OCI-LY7 (cell line): Measurements from ENCODE around the gene FLOT2. TPM values are rescaled to one million over a fixed set of nuclear protein-coding genes. Genes with fewer than 3 reads are reported as not detected.
A peak's percentile ranks its signal among the peaks of the same experiment; 100 is the strongest.

Experiments used
- BruUV-seq: library from RNA; stranded (reverse); fragments of 400-500 nt; replicated peaks from 2 replicates; lab custom pipeline; 2021; lab: Mats Ljungman, UMichigan
- CTCF ChIA-PET: fragments of 300-600 bp; sonication (Branson Sonifier 250); formaldehyde crosslinking; loops from one replicate; lab custom pipeline; 2022; ENCODE audit warnings: antibody characterized with exemption; ENCODE audit not compliant: unreplicated experiment; lab: Charles Lee
- POLR2A ChIA-PET: fragments of 300-600 bp; sonication (Branson Sonifier 250); formaldehyde crosslinking; loops from one replicate; lab custom pipeline; 2022; ENCODE audit warnings: antibody characterized with exemption; lab: Charles Lee
- DNase-seq: peaks from one replicate; pipeline ENCODE4 v3.0.0-alpha.2; 2015; ENCODE audit warnings: low spot score
- H2AFZ ChIP-seq: fragments of 200-600 bp; sonication (generic), shearing (Covaris generic); 2 replicates; pipeline ENCODE4 v1.6.1; 2014; ENCODE audit warnings: mild to moderate bottlenecking, antibody characterized with exemption, low read length, moderate library complexity
- H3K27ac ChIP-seq: fragments of 200-600 bp; sonication (generic); 2 replicates; pipeline ENCODE4 v1.5.1; 2014; ENCODE audit warnings: mixed run types, low read depth, mild to moderate bottlenecking, moderate library complexity, low read length, inconsistent platforms; ENCODE audit not compliant: poor library complexity, severe bottlenecking
- H3K36me3 ChIP-seq: fragments of 200-600 bp; sonication (generic); 2 replicates; pipeline ENCODE4 v1.6.1; 2014; ENCODE audit warnings: mild to moderate bottlenecking, antibody characterized with exemption, low read length, moderate library complexity, mixed read lengths; ENCODE audit not compliant: insufficient read depth
- H3K4me1 ChIP-seq: fragments of 200-600 bp; sonication (generic); 2 replicates; pipeline ENCODE4 v1.5.1; 2014; ENCODE audit warnings: mild to moderate bottlenecking, low read length; ENCODE audit not compliant: insufficient read depth, poor library complexity, severe bottlenecking
- H3K4me2 ChIP-seq: fragments of 200-600 bp; sonication (generic); 2 replicates; pipeline ENCODE4 v1.6.1; 2014; ENCODE audit warnings: mild to moderate bottlenecking, low read length
- H3K4me3 ChIP-seq: fragments of 200-600 bp; sonication (generic); 2 replicates; pipeline ENCODE4 v1.5.1; 2014; ENCODE audit warnings: mild to moderate bottlenecking, low read depth, low read length; ENCODE audit not compliant: poor library complexity, severe bottlenecking
- H3K79me2 ChIP-seq: fragments of 200-600 bp; sonication (generic); 2 replicates; pipeline ENCODE4 v1.6.1; 2016; ENCODE audit warnings: low read depth, mild to moderate bottlenecking, low read length, moderate library complexity, mixed read lengths; ENCODE audit not compliant: insufficient read depth
- H3K9me2 ChIP-seq: fragments of 200-600 bp; sonication (generic); 2 replicates; pipeline ENCODE4 v1.6.1; 2016; ENCODE audit warnings: mild to moderate bottlenecking, low read length, mixed read lengths; ENCODE audit not compliant: insufficient read depth
- H3K9me3 ChIP-seq: fragments of 200-600 bp; sonication (generic); 2 replicates; pipeline ENCODE4 v1.6.1; 2014; ENCODE audit warnings: mild to moderate bottlenecking, mixed run types, low read length, mixed read lengths
- H4K20me1 ChIP-seq: fragments of 200-600 bp; sonication (generic); 2 replicates; pipeline ENCODE4 v1.6.1; 2014; ENCODE audit warnings: mild to moderate bottlenecking, antibody characterized with exemption, low read length, moderate library complexity, mixed read lengths; ENCODE audit not compliant: insufficient read depth
- CTCF ChIP-seq: fragments of 200-600 bp; sonication (generic); conservative IDR thresholded peaks from 2 replicates; pipeline ENCODE4 v1.5.1; 2014; ENCODE audit warnings: mild to moderate bottlenecking, antibody characterized with exemption, low read length, moderate library complexity, mixed read lengths
- EZH2phosphoT487 ChIP-seq: fragments of 200-600 bp; sonication (generic); IDR thresholded peaks from 2 replicates; pipeline ENCODE4 v1.6.1; 2018; ENCODE audit warnings: low read depth, borderline replicate concordance, mild to moderate bottlenecking, mixed run types, antibody characterized with exemption, low read length, moderate library complexity, mixed read lengths
- intact Hi-C: fragments of 100-400 bp; cut with micrococcal nuclease; formaldehyde crosslinking; loops from one replicate; pipeline ENCODE4 v1.10.0; 2022; ENCODE audit not compliant: unreplicated experiment
- total RNA-seq, 2 experiments: library from RNA; depleted of rRNA in 1 of 2; stranded (reverse); fragments of >200 nt in 1 of 2; shearing (Covaris generic) in 1 of 2; gene quantifications; 2 replicates each; pipeline ENCODE4 v1.2.3, GENCODE V29; 2014 to 2022

Gene FLOT2
- total RNA-seq, 2 experiments from 2014 or later = 46.5 to 122 TPM

- no TSS peak for BruUV-seq
- intact Hi-C loops = no loop called here
- TF ChIP-seq EZH2phosphoT487 = no peak
- H4K20me1 ChIP-seq = peaks cover 6% of the 10 kb centered on the region
- peaks cover 97% of the 10 kb centered on the region for H3K79me2 ChIP-seq
- no peak overlapping the region for H3K4me3 ChIP-seq
- peak overlapping the region; percentile 27; the same call in 1 of the 2 replicates for H3K4me2 ChIP-seq
- no peak for DNase-seq
- H3K36me3 ChIP-seq = peaks cover 96% of the 10 kb centered on the region
- no peaks in the 10 kb centered on the region for H3K9me2 ChIP-seq
- ChIA-PET CTCF (interaction anchor here (0.5 to 0.6 kb wide), 2 partner anchors 16 to 52 kb away, joined by 3 to 8 read pairs; no protein-coding TSS in a partner anchor), POLR2A (interaction anchor here (0.6 to 1.1 kb wide), 2 partner anchors 35 to 52 kb away, joined by 3 read pairs; no protein-coding TSS in a partner anchor)
- H3K4me1 ChIP-seq = peaks cover 26% of the 10 kb centered on the region
- no peak overlapping the region for H2AFZ ChIP-seq
- H3K27ac ChIP-seq = no peak overlapping the region
- H3K9me3 ChIP-seq = no peaks in the 10 kb centered on the region
Observed at GRCh38 chr17:28944862-28945741, 47.6 kb upstream of the FLOT2 start.

DNA sequence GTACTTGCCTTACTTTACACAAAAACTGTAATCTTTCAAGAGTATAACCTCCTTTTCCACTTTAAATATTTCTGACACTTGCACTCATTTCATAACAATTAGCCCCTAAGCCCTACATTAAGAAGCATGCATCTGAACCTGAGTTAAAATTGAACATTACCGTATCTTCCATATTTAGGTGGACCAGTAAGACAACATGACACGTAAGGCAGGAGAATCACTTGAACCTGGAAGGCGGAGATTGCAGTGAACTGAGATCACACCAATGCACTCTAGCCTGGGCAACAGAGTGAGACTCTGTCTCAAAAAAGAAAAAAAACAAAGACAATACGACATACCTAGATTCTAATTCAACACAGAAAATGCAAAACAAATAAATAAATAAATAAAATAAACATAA, 46.8 kb upstream of the FLOT2 start:
- no peaks in the 10 kb centered on the region for H3K9me3 ChIP-seq
- H3K9me2 ChIP-seq = no peaks in the 10 kb centered on the region
- H4K20me1 ChIP-seq = peaks cover 8% of the 10 kb centered on the region
- H3K27ac ChIP-seq = no peak overlapping the region
- H3K4me1 ChIP-seq = peaks cover 26% of the 10 kb centered on the region
- no peak overlapping the region for H2AFZ ChIP-seq
- intact Hi-C loops = no loop called here
- peaks cover 97% of the 10 kb centered on the region for H3K36me3 ChIP-seq
- peaks cover 97% of the 10 kb centered on the region for H3K79me2 ChIP-seq
- ChIA-PET POLR2A (interaction anchor here (1.1 kb wide), 1 partner anchor 34 kb away, joined by 3 read pairs; no protein-coding TSS in a partner anchor), CTCF (no interaction called here)
- H3K4me3 ChIP-seq = no peak overlapping the region
- no peak overlapping the region for H3K4me2 ChIP-seq
- TSS peak; percentile 0 for BruUV-seq
- DNase-seq = no peak
- no peak for TF ChIP-seq EZH2phosphoT487
- no peak for TF ChIP-seq CTCF

- CTCF ChIA-PET = no interaction called here
Observed at GRCh38 chr17:28942925-28943324, 45.4 kb upstream of the FLOT2 start.

More at GRCh38 chr17:28942925-28943324, 45.4 kb upstream of the FLOT2 start:
- peaks cover 96% of the 10 kb centered on the region for H3K36me3 ChIP-seq
- TF ChIP-seq EZH2phosphoT487 (no peak), CTCF (no peak)
- POLR2A ChIA-PET = interaction anchor here (0.9 kb wide), 1 partner anchor 17 kb away, joined by 3 read pairs; no protein-coding TSS in a partner anchor
- no peak overlapping the region for H3K4me2 ChIP-seq
- intact Hi-C loops = no loop called here
- H3K4me3 ChIP-seq = no peak overlapping the region
- no peaks in the 10 kb centered on the region for H3K9me3 ChIP-seq
- H3K9me2 ChIP-seq = no peaks in the 10 kb centered on the region
- H3K27ac ChIP-seq = no peak overlapping the region
- peaks cover 93% of the 10 kb centered on the region for H3K79me2 ChIP-seq
- H3K4me1 ChIP-seq = peaks cover 16% of the 10 kb centered on the region
- no TSS peak for BruUV-seq
- H4K20me1 ChIP-seq = peaks cover 16% of the 10 kb centered on the region
- H2AFZ ChIP-seq = no peak overlapping the region
- no peak for DNase-seq
